K562 (cell line): Measurements from ENCODE around the gene LYPLA2. TPM values are rescaled to one million over a fixed set of nuclear protein-coding genes. Genes with fewer than 3 reads are reported as not detected.

Experiments used
- BRD9 ChIP-seq: fragments of 450-650 bp; IDR thresholded peaks from 2 replicates; pipeline ENCODE4 v1.6.1; 2018; ENCODE audit warnings: low read depth; ENCODE audit not compliant: partially characterized antibody
- CGGBP1 ChIP-seq: fragments of 250-450 bp; sonication (Bioruptor Pico); IDR thresholded peaks from 2 replicates; pipeline ENCODE4 v1.9.0; 2021; ENCODE audit warnings: mild to moderate bottlenecking
- DPF2 ChIP-seq: fragments of 450-650 bp; IDR thresholded peaks from 2 replicates; pipeline ENCODE4 v1.6.1; 2016
- PTRF ChIP-seq: fragments of 450-650 bp; IDR thresholded peaks from 2 replicates; pipeline ENCODE4 v1.6.1; 2016; ENCODE audit warnings: mild to moderate bottlenecking, missing genetic modification characterization, missing compliant biosample characterization
- RAD21 ChIP-seq, 2 experiments: fragments of 250-450 bp in 1 of 2; fragments of 450-650 bp in 1 of 2; sonication (Bioruptor Pico) in 1 of 2; formaldehyde crosslinking in 1 of 2; IDR thresholded peaks in 1 of 2; conservative IDR thresholded peaks in 1 of 2; 2 replicates each; pipeline versions ENCODE4 v1.4.0 to v1.8.0; 2020 to 2022; ENCODE audit warnings: mild to moderate bottlenecking in 2 of 2, moderate library complexity in 1 of 2
- USF1 ChIP-seq: sonication (generic); formaldehyde crosslinking; IDR thresholded peaks from 2 replicates; pipeline ENCODE4 v1.9.0; 2022; ENCODE audit warnings: mild to moderate bottlenecking, missing genetic modification reagents
- polyA plus RNA-seq, 8 experiments: library from polyadenylated mRNA; depleted of rRNA in 4 of 8; stranded (reverse) in 5 of 8; unstranded in 3 of 8; fragments of >200 nt; fragmentation: Nextera tagmentation in 2 of 8; fragmentation: Illumina TruSeq in 1 of 8; extraction: Ambion mirVana in 2 of 8; extraction: Trizol in 1 of 8; gene quantifications; 2 replicates each; pipeline versions ENCODE4 v1.2.1 to v1.2.3, GENCODE V29; 2011 to 2014; ENCODE audit warnings: inconsistent platforms in 1 of 8, missing spikeins in 1 of 8
- total RNA-seq, 7 experiments: library from RNA; depleted of rRNA in 6 of 7; stranded (reverse); fragments of >200 nt in 6 of 7; fragmentation: Illumina TruSeq in 2 of 7; extraction: Trizol in 2 of 7; gene quantifications; 2 replicates each; pipeline versions ENCODE4 v1.2.1 to v1.2.3, GENCODE V29; 2011 to 2021; ENCODE audit warnings: low replicate concordance in 1 of 7
- TF ChIP-seq, protein P1 (sequence below): fragments of 250-450 bp; sonication (Bioruptor Pico); IDR thresholded peaks from 2 replicates; pipeline ENCODE4 v1.8.0; 2021; ENCODE audit warnings: moderate library complexity, mild to moderate bottlenecking, inconsistent platforms
- TF ChIP-seq, protein P2 (sequence below): fragments of 450-650 bp; IDR thresholded peaks from 2 replicates; pipeline ENCODE4 v1.6.1; 2018; ENCODE audit not compliant: partially characterized antibody

LYPLA2 gene
- total and polyA plus RNA-seq, 9 of the 15 experiments (the other 6 are each of a cell fraction or from before 2014, with no cell fraction given) = 3.9 to 128 (median 60.1) TPM

DNA sequence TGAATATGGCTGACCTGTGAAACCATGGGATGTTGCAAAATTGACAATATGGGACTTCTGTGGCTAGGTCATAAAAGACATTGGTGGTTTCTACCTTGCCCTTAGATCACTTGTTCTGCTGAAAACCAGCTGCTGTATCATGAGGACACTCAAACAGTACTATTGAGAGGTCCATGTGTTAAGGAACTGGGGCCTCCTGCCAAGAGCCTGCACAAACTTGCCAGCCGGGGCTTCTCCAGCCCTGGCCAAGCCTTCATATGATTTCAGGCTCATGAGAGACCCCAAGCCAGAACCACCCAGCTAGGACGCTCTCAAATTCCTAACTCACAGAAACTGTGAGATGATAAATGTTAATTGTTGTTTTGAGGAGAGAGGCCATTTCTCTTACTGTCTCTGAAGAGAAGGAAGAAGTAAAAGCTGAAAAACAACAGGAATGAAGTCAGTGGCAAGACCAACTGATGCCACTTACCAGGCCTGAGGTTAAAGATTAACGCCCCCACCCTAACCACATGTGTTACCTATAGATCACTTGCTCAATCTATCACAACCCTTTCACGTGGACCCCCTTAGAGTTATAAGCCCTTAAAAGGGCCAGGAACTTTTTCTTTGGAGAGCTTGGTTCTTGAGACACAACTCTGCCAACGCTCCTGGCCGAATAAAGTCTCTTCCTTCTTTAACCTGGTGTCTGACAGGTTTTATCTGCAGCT lies 16.6 kb upstream of the LYPLA2 start (continued):
- TF ChIP-seq, protein P1, sequence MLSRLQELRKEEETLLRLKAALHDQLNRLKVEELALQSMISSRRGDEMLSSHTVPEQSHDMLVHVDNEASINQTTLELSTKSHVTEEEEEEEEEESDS (CRISPR knock-in tag) = no peak
- TF ChIP-seq DPF2 (no peak), USF1 (CRISPR knock-in tag) (no peak), BRD9 (no peak), PTRF (tag) (no peak), RAD21 (CRISPR knock-in tag; conservative IDR thresholded peaks at IDR 0.05 in 1 of 2, IDR thresholded peaks at IDR 0.05 in 1 of 2) (no peak), CGGBP1 (CRISPR knock-in tag) (no peak)
- TF ChIP-seq, protein P2, sequence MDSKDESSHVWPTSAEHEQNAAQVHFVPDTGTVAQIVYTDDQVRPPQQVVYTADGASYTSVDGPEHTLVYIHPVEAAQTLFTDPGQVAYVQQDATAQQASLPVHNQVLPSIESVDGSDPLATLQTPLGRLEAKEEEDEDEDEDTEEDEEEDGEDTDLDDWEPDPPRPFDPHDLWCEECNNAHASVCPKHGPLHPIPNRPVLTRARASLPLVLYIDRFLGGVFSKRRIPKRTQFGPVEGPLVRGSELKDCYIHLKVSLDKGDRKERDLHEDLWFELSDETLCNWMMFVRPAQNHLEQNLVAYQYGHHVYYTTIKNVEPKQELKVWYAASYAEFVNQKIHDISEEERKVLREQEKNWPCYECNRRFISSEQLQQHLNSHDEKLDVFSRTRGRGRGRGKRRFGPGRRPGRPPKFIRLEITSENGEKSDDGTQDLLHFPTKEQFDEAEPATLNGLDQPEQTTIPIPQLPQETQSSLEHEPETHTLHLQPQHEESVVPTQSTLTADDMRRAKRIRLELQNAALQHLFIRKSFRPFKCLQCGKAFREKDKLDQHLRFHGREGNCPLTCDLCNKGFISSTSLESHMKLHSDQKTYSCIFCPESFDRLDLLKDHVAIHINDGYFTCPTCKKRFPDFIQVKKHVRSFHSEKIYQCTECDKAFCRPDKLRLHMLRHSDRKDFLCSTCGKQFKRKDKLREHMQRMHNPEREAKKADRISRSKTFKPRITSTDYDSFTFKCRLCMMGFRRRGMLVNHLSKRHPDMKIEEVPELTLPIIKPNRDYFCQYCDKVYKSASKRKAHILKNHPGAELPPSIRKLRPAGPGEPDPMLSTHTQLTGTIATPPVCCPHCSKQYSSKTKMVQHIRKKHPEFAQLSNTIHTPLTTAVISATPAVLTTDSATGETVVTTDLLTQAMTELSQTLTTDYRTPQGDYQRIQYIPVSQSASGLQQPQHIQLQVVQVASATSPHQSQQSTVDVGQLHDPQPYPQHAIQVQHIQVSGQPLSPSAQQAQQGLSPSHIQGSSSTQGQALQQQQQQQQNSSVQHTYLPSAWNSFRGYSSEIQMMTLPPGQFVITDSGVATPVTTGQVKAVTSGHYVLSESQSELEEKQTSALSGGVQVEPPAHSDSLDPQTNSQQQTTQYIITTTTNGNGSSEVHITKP = no peak
